HG03039 (cell line): ENCODE results near the gene WAC.
A peak's percentile ranks its signal among the peaks of the same experiment; 100 is the strongest.
"Not testable (repeated sequence)": the region's sequence is repeated elsewhere in the genome, so short reads cannot be mapped to it uniquely, and the experiment has no call there.

Experiments used
- ATAC-seq: cut with Tn5 transposase; IDR thresholded peaks from one replicate; pipeline ENCODE4 v1.9.1; 2021; ENCODE audit warnings: mild to moderate bottlenecking, moderate library complexity; ENCODE audit not compliant: unreplicated experiment

WAC gene

DNA sequence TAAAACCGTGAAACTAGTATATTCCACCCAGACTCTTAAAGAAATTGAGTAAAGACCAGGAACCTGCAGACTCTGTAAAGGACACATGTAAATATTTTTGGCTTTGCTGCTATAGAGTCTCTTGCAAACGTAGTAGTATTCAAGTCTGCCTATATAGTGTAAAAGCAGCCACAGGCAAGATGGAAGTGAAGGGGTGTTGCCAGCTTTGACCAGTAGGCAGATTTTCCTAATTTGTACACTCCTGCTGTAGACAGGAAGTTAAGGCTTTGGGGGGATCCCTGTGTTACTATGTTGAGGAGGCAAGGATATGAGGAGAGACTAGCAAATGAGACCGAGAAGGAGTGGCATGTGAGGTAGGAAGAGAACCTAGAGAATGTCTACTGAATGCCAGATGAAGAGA, 27.7 kb downstream of the WAC start:
- ATAC-seq: no peak

DNA sequence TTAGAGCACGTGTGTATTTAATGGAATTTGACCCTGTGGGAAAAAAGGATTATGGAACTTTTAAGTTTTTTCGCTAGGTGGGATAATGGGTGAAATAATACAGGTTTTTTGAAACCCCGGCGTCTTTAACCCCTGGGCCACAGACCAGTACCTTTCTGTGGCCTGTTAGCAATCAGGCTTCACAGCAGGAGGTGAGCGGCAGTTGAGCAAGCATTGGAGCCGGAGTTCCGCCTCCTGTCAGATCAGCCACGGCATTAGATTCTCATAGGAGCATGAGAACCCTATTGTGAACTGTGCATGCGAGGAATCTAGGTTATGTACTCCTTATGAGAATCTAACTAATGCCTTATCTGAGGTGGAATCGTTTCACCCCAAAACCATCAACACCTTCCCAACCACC, 28.6 kb downstream of the WAC start:
- ATAC-seq: no peak

DNA sequence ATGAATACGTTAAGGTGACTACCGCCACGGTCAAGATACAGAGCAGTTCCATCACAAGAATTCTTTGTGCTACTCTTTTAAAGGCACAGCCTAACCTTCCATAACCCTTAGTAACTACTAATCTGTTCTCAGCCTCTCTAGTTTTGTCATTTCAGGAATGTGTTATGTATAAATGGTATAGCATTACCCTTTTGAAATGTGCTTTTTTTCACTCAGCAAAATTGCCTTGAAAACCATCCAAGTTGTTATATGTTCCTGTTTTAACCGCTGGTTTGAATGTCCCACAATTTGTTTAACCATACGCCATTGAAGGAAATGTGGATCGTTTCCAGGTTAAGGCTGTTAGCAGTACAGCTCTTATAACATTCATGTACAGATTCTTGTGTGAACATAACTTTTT, 32.0 kb downstream of the WAC start:
- ATAC-seq: peak; percentile 36

DNA sequence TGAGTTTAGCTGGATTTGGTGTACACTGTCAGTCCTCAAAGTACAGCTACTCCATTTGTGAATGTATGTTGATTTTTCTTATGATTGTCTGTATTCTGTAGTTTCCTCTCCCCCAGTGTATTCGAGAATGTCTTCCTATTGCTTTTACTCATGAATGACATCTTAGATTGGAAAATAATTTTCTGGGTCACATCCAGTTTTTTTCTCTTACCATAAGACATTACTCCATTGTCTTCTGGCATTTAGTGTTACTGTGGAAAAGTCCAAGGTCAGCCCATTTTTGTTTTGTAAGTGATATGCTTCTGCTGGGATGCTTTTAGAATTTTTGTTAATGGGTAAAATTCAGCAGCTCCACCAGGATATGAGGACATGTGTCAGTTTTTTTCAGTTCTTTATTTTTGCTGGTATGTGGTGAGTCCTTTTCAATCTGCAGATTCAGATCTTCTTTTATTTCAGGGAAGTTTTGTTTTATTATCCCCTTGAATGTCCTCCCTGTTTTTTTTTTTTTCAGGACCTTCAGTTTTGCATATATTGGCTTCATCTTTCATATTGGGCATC, 33.6 kb downstream of the WAC start:
- no peak for ATAC-seq

DNA sequence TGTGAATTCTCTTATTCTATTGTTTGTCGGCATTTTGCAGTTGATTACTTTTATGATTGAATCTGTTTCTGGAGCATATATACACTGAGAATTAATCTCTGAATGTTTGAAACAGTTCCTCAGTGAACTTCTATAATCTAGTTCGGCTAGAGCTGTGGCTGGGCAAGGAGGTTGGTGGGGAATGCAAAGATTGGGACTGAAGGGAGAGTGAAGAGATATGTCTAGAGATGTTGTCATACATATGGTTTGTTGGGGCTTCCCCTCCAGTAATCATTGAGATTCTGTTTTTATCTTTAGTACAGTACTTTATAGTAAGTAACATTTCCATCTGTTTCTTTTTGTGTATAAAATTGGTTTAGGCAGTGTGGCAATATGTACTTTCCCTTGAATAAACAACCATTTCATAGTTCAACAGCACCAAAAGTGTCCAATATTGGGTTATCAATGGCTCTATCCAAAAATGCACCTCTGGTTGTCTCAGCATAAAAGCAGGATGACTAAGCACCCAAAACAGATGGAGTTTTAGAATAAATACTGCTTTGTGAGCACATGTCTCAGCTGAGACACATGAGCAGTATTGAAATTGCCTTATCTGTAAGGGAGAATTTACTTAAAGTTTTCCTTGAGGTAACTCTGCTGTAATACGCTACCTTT, 36.7 kb downstream of the WAC start:
- ATAC-seq: no peak

DNA sequence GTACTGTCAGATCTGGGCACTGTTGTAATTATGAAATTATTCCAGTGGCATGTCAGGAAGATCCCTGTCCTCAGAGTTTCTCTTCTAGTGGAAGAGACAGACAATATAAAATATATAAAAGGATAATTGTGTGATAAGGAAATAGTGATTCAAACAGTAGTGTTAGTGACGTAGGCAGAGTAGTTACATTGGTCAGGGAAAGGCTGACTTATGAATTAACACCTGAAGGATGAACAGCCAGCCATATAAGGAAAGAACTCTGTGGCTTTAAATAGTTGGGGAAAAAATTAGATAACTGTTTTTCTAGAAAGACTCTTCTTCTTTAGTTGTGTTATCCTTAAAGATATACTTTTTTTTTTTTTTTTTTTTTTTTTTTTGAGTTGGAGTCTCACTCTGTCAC, 37.7 kb downstream of the WAC start:
- ATAC-seq: no peak

DNA sequence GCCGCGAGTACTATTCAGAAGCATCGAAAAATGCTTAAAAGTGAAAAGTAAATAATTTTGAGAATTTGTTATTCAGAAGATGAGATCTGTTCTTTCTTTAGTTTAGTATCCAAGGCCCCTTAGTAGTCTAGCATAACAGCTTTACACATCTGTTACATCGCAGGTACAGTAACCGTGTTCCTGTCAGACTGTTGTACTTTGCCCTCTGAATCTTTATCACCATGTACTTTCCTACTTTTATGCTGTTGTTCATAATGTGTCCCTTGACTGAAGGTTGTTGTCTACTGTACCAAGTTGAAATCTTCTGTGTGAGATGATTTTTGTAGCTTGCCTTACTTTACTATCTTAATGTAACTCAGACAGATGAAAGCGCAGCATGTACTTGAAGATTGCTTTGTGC, 38.3 kb downstream of the WAC start:
- no peak for ATAC-seq

DNA sequence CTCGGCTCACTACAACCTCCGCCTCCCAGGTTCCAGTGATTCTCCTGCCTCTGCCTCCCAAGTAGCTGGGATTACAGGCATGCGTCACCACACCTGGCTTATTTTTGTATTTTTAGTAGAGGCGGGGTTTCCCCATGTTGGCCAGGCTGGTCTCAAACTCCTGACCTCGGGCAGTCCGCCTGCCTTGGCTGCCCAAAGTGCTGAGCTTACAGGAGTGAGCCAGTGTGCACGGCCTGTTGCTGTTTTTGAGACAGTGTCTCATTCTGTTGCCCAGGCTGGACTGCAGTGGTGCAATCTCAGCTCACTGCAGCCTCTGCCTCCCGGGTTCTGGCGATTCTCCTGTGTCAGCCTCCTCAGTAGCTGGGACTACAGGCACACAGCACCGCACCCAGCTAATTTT, 41.3 kb downstream of the WAC start:
- not testable (repeated sequence) for ATAC-seq

DNA sequence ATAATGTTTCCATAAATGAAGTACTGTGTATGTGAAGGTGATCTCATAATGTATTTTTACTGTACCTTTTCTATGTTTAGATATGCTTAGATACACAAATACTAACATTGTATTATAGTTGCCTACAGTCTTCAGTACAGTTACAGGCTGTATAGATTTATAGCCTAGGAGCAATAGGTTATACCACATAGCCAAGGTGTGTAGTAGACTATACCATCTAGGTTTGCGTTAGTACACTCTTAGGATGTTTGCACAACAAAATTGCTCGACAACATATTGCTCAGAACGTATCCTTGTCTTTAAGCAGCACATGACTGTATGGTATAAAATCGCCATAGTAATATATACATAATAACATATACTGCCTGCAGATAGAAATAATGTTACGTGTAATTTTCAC, 42.9 kb downstream of the WAC start:
- ATAC-seq: no peak

DNA sequence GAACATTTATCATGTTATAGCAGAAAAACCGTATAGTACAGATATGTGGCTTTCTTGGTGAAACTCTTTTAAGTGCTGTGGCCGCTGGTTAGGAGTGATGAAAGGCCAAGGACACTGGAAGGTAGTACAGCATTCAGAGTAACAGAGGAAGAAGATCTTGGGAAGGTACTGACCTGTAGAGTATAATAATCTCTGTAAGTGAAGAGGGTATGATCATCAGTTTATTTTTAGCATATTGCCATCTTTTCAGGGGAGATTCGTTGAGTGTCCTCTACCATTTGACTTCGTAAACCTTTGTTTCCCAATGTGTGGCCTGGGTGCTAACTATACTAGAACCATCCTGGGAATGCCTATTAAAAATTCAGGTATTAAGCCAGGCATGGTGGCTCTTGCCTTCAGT, 44.6 kb downstream of the WAC start:
- no peak for ATAC-seq

DNA sequence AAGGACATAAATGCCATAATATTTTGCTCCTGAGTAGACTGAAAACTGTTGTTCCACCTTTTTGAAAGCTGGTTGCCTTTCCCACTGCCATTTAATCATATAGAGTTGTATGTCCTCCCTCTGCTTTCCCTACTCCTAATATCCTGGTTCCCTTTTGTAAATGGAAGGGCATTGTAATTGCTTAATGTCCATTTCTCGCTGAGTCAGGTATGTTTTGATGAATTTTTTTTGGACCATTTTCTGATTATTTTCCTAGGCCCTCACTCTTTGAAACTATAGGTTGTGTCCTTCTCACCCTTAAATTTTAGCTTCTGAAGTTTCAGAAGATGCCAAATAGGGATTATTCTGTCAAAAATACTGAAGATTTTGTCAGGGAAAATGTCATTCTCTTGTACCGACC, 45.5 kb downstream of the WAC start:
- no peak for ATAC-seq

DNA sequence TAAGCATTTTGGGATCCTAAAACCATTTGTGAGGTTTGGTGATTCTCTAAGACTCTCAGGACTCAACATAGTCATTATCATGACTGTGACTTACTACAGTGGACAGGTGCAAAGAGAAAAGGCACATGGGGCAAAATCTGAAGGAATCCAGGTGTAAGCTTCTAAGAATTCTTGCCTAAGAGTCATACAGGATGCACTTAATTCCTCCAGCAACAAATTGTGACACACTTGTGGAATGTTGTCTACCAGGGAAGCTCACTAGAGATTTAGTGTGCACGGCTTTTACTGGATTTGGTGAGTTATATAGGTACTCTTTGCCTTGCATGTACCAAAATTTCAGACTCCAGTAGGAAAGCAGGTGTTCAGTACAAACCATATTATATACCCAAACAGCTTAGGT, 47.9 kb downstream of the WAC start:
- ATAC-seq: no peak

DNA sequence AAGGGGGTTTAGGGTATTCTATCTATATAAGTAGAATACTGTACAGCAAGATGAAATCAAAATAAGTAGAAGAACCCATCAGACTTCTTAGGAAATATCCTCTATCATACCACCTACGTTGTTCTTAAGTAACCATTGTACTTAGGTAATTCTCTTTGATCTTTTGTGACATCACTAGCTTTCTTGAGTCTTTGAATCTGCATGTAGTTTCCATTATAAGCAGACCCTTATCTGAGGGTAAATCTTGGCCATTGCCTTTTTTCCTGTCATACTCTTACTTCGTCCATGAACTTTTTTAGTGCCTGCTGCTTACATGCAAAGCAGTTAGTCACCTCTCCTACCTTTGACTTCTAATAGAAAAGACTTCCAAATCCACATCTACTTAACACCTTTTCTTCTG, 49.0 kb downstream of the WAC start:
- ATAC-seq: no peak

DNA sequence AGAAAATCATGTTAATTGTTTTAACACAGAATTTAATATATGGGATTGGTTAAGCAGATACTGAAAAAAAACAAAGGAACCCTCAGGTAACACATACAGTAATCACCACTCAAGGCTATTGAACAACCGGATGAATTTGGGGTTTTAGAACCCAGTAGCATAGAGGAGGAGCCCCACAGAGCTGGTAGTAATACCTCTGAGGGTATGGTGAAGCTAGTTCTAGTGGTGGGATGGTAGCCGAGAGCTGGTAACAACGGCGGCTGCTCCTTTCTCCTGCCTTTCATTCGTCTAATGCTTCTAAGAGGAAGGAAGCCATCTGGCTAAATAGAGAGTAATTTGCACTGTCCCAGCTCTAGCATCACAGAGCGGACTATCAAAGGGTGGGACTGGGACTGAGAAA, 52.2 kb downstream of the WAC start:
- no peak for ATAC-seq

DNA sequence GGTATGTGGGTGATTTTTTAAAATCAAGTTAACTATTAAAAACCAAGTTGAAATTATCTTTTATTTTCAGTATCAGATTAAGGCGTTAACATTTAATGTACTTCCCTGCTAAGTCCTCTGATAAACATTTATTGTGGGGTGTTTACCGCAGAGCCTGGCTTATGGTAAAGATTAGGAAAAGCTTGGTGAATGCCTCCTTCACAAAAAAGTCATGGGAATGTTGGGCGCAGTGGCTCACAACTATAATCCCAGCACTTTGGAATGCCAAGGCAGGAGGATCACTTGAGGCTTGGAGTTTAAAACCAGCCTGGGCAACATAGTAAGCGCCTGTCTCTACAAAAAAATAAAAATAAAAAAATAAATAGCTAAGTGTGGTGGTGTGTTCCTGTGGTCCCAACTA, 53.3 kb downstream of the WAC start:
- no peak for ATAC-seq

DNA sequence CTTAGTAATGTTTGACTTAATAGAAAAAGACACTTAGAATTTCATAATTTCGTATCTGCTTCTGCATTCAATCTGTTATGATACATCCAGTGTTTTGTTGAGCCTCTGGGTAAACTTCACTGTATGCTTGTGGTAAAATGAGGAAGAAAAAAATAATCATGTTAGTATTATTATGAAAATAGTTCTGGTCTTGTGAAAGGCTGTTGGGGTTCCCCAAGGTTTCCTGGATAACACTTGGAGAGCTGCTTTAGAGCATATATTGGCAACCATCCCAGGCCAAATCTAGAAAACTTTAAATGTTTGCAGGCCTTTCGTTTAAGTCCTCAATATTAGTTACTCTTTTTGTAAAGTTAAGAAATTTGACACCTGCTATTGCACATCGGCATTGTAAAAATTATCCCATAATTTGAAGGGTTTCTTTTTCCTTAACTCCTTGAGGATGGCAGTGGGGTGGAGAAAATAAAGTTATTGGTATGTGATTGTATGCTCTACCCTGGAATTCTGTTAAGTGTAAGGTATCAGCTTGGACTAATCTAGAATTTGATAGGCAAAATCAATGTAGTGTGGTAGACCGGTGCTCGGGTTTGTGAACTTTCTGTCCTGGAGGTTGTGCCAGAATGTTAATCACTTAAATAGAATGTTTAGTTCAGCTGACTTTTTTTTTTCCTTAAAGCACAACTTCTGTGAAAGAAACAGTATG, 54.5 kb downstream of the WAC start:
- no peak for ATAC-seq

DNA sequence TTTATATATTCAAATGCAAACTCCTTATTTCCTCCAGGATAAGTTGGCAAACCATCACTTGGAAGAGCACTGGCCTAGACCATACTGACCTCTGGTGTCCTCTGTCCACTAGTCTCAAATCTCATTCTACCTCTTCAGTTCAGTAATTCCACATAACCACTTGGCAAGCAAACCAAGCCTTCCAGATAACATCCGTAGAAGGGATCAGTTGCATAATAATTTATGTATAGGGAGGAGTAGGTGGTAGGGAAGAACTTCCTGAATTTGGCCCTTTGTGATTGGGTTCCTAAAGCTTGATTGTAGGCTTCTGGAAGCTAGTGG, 55.0 kb downstream of the WAC start:
- no peak for ATAC-seq

DNA sequence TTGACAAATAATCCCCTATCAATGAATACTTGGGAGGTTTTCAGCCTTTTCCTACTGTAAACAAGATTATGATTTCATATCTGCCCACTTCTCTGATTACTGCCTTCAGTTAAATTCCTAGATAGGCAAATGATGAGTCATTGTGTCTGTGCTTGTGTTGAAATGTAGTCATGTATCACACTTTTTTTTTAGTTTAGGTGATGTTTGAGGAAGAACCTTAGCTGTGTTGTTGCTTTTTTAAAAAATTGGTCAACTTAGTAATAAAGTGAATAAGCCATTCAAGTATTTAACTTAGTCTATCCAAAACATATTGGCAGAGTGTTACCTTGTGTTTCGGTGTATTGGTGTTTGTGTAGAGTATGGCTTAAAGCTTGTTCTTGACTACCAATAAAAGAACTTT, 60.0 kb downstream of the WAC start:
- ATAC-seq: no peak

DNA sequence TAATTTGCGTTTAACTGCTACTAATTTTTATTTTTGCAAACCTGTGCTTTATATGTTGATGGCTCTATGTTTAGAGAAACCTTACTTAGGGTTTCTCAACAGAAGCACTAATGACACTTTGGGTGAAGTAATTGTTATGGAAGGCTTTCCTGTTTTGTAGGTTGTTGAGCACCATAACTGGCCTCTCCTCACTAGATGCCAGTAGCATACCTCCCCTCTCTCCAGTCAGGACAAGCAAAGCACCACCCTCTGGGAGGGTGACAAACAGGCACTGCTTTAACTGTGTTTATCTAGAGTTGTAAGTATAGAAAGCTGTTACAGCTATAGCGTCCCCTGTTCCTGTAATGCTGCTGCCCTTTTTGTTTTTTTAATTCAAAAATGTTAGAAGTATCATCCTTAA, 60.9 kb downstream of the WAC start:
- ATAC-seq: no peak

DNA sequence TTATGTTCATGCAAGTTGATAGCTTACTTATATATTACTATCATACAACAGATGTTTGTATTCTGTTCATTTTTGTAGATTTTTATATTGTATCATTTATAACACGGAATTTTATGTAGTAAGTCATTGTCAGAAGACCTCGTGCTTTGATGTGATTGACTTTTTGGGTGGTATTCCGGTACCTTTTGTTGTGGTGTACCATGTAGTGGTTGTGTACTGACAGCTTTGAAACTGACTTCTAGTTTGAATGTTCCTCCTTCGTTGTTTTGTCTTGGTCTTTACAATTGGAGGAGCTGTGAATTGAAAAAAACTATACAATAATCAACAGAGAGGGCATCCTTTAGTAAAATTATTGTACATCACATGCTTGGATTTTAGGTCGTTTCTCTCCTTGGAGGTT, 61.5 kb downstream of the WAC start:
- no peak for ATAC-seq

DNA sequence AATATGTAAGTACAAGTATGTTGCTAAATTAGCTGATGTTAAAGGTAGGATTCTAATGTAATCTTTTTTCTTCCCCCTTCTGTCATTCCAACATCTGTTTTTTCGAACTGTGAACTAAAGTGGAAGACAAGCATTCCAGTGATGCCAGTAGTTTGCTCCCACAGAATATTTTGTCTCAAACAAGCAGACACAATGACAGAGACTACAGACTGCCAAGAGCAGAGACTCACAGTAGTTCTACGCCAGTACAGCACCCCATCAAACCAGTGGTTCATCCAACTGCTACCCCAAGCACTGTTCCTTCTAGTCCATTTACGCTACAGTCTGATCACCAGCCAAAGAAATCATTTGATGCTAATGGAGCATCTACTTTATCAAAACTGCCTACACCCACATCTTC, 62.7 kb downstream of the WAC start:
- ATAC-seq: no peak

DNA sequence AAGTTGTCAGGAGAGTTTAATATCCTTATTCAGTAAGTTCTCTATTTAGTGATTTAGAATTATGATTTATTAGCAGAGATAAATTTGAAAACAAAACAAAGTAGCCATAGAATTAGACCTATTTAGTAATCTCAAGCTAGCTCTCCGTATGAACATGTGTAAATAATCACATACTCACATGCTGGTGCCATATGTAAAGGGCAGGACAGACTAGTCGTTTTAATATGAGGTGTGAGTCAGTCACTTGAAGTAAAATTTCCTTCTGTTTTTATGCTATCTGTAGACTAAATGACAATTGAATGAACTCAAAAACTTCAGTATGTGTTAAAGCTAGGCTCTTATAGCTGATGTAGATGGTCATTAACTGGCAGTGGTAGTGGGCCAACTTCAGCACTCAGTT, 67.1 kb downstream of the WAC start:
- no peak for ATAC-seq

DNA sequence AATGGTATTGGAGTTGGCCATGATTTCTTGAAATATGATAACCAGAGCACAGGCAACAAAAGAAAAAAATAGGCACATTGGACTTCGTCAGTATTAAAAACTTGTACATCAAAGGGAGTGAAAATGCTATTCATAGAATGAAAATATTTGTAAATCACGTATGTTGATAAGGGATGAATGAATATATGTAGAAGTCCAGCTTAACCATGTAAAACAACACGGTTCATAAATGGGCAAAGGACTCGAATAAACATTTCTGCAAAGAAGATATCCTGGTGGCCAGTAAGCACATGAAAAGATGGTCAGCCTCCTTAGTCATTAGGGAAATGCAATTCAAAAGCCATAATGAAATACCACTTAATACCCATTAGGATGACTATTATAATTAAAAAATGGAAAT, 68.1 kb downstream of the WAC start:
- ATAC-seq: no peak
